IMR-90 (cell line): ENCODE data around the gene PLCG2.

Source experiments
- CTCF ChIP-seq: conservative IDR thresholded peaks from 2 replicates; pipeline ENCODE4 v1.5.1; 2012; ENCODE audit warnings: mild to moderate bottlenecking, low read depth, low read length, improper control_type of control experiment
- POLR2A ChIP-seq: IDR thresholded peaks from 2 replicates; pipeline ENCODE4 v1.6.1; 2012; ENCODE audit warnings: mild to moderate bottlenecking, low read depth, low read length
- RAD21 ChIP-seq: IDR thresholded peaks from 2 replicates; pipeline ENCODE4 v1.6.1; 2012; ENCODE audit warnings: low read length, improper control_type of control experiment

GRCh38 chr16:81902025-81902424, 122.9 kb downstream of the PLCG2 start:
- TF ChIP-seq CTCF (no peak), POLR2A (no peak), RAD21 (no peak)
